Posterior cingulate gyrus (tissue), 11 donors: ENCODE measurements around the gene ARHGAP21.
A peak's percentile ranks its signal among the peaks of the same experiment; 100 is the strongest.
"Not testable (repeated sequence)": the region's sequence is repeated elsewhere in the genome, so short reads cannot be mapped to it uniquely, and the experiment has no call there.

Experiments used
- DNase-seq, 10 donors: peaks; one replicate each; pipeline versions ENCODE4 v3.0.0 to v3.0.0-alpha.2; 2020 to 2021; ENCODE audit warnings: mixed read lengths in 3 of 10
- intact Hi-C: fragments of 100-400 bp; cut with DNase I; formaldehyde crosslinking; loops from one replicate; pipeline ENCODE4 v1.15.1; 2023

ARHGAP21 gene

DNA sequence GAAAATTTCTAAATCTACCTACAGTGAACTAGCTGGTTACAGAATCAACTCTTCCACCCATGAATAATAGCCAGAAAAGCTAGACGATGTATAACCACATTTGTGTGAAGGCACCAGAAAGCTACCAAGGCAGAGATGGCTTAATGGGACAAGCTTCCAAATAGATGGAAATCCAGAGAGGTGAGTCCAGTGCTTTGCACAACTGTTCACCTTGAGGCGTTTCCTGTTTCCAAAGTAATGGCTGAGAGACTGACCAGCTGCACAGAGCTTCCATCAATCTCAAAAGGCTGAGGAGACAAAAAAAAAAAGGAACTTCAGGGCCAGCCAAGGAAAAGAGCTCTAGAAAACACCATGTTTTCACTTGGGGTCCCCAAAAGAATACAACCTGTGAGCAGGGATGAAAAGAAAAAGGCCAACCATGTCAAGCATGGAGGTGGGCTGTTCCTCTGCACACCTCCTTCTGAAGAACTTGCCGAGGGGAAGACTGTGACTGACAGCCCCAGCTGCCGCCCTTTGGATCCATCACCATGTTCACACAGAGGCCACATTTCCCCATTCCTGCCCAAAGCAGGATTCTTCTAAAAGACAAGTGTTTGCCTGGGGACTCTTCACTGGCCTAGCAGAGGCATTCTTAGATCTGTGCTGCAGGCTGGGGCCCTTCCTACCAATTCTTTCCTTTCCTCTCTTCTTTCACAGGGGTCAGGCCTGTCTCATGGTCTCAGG lies 72.9 kb downstream of the ARHGAP21 start:
- intact Hi-C loops, result no loop called here
- DNase-seq, result no peak

DNA sequence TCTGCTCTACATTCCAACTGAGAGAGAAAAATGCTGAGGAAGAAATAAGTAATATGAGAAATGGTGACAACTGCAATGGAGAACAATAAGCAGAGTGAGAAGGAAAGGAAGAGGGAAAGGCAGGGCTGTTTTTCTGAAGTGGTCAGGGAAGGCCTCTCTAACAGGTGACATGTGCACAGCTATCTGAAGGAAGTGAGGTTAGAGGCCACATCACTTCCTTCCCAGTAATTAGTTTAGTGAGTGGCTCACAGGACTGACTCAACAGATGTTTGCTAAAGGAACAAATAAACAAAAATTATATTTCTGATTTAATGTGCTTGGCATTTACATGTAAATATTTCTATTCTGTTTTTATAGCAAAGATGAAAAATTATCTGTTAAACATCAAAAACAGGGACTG lies 77.9 kb downstream of the ARHGAP21 start:
- intact Hi-C loops, result loop anchor here (10.0 kb wide), 1 partner anchor 439 kb away; no protein-coding TSS in a partner anchor
- DNase-seq, result no peak

DNA sequence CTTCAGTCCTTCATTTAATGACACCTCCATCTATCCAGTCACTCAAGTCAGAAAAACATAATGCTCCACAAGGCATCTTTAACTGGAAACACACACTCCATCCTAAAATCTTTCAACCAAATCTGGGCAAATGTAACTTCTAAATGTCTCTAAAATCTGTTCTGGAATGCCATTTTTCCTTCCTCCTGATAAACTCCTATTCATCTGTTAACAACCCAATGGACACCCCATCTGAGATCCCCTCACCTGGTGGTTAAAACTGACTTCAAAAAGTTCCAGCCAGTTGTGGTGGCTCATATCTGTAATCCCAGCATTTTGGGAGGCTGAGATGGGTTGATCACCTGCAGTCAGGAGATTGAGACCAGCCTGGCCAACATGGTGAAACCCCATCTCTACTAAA lies 78.7 kb downstream of the ARHGAP21 start:
- intact Hi-C loops, result loop anchor here (10.0 kb wide), 1 partner anchor 440 kb away; no protein-coding TSS in a partner anchor
- no peak for DNase-seq

DNA sequence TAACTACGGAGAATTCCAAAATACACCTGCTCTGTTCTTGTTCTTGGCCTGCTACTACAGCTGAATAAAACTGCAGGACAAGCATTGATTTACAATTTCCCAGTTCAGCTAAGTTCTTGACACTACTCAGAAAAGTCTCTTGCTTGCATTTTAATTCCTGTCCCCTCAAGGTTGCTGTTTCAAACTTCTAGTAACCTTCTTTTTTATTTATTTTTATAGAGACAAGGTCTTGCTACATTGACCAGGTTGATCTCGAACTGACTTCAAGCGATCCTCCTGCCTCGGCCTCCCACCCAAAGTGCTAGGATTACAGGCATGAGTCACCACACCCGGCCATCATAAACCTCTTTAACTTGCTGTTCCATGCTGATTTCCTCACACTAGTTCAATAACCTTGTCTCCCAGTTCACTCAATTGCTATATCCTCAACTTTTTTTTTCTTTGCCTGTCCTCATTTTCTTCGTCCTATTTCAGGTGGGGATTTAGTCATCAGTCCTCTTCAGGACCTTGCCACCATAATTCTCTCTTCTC lies 79.9 kb downstream of the ARHGAP21 start:
- no peak for DNase-seq
- intact Hi-C loops, result loop anchor here (2.0 to 10.0 kb wide), 4 partner anchors 75 to 441 kb away; partner anchors contain the start of gene PRTFDC1

DNA sequence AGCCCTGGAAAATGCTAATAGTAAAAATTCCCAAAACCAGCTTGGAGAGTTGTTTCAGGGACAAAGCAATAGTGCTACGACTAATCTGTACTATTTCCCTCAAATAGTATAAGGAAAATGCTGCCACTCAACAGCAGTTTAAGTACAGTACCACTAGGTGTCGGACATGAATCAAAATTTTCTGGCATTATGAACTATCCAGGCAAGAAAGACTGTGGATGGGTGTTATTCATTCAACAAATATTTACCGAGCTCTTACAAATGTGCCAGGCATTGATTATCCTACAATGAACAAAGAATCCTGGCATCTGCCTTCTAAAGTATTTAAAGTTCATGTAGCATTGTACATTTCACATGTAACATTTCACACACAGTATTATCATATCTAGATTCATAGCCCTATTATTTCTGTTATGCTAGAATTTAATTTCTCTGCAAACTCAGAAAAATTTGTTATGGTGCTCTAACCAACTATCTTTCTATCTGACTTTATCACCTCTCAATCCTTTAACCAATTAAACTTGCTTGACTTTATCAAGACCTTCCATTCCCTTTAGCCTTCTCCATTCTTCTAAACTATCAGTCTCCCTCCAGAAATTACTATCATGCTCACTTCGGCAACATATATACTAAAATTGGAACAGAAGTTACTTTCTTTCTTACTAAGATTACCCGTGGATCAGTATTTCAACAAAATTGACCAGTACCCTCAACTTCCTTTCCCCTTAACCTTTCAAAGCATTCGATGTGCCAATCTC lies 80.6 kb downstream of the ARHGAP21 start:
- intact Hi-C loops, result loop anchor here (2.0 to 10.0 kb wide), 4 partner anchors 76 to 442 kb away; partner anchors contain the start of gene PRTFDC1
- DNase-seq, result no peak

DNA sequence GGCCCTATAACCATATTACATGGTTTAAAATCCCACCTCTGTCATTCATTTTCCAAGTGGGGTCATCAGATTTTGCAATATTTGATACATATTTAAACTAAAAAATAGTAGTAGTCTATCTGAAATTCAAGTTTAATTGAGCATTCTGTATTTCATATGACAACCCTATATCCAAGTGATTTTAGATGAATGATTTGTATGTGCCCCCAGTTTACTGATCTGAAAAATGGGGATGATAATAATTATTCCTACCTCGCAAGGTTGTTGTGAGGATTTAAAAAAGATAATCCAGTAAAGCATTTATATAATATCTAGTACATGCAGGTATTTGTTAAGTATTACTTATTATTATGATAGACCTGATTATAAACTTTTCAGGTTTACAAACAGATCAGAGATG lies 84.6 kb downstream of the ARHGAP21 start:
- no peak for DNase-seq
- intact Hi-C loops, result no loop called here

DNA sequence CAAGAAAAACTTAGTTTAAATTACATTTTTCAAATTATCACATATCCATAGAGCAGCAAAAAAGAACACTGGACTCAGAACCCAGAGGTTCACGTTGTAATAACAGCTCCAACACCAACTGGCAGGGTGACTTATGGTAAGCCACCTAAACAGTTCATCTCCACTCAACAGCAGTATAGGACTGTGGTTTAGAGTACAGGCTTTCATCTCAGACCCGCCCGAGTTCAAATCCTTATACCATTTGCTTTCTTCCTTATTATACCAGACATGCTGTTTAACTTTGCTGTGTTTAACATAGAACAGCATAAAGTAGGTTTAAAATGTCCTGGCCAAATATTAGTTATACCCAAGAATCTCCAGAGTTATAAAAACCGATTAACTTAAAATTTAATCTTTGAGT lies 97.9 kb downstream of the ARHGAP21 start:
- DNase-seq, result no peak
- intact Hi-C loops, result no loop called here

DNA sequence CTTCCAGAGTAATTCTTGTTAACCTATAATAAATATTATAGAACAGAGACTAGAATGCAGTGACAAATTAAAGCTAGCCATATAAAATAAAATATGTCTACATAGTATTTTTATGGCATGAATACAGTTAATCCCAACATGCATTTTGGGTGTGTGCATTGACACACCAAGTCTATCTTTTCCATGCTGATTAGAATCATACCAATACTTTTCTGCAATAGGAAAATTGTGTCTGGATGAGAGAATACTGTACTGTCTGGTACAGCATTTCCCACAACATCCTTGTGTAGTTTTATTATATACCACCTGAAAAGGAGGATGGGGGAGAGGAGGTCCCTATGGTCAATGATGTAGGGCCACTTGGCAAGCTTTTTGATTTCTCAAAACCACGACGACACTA lies 100.3 kb downstream of the ARHGAP21 start:
- intact Hi-C loops, result no loop called here
- no peak for DNase-seq

DNA sequence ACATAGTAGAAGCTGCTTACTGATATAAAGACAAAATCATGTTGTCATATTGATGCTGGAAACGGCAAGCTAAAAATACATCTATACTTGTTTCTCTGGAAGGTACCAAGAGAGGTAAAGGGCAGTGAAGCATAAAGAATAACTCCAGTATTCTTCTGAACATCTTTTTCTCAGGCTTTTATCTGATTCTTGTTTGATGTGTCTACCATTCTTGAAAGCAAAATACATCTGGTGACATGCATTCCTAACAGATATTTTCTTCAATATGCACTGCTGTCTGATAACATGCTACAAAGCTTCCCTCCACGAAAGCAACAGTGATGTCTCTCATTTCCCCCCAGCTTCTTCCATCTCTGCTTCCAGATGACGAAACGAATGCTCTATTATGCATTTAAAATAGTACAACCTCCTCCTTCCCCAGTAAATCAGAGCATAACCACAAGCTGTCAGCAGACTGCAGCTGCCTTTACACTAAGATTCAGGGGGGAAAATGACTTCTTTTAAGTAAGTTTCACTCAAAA lies 100.8 kb downstream of the ARHGAP21 start:
- DNase-seq, result no peak

DNA sequence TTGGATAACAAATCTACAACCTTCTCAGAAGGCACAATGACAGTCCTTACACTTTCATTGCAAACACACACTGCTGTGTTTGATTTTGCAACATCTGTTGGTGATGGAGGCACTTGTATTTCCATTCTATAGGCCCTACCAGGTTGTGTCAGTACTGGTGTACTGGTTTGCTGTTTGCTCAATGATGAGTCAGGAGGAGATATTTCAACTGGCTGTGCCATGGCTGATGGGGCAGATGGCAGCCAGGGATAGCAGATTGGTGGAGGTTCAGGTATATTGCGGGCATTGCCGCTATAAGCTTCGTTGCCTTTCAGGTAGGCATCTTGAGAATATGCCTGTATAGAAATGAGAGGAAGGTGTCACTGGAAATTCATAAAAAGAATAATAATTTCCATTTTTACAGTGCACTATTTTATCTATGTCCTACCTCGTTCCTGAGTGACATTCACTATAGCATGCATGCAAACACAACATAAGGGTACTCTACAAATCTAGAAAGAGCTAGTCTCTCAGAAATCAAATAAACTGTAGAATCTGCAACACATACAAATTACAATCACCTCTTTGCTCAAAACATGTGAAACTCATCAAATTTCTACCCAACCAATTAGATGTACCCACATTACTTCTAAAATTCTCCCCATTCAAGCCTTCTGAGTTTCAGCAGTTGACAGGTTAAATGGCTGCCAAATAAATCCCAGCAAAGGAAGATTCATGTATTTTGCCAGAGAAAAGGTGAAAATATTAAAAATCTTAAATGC lies 102.5 kb downstream of the ARHGAP21 start:
- intact Hi-C loops, result not testable (repeated sequence)

More for the DNA sequence above, 100.8 kb downstream of the ARHGAP21 start:
- intact Hi-C loops, result no loop called here

DNA sequence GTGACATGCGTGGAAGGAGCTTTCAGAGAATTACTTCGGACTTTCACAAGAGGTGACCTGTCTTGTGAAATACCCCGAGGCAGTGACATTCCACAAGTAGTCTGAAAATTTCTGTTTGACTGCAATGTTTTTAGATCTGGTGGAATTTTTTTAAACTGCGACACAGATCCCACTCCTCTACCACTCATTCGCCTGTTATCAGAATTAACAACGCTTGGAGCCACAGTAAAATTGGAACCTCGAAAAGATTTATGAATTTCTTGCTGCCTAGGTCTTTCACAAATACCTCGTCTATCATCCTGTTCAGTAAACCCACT lies 103.7 kb downstream of the ARHGAP21 start:
- intact Hi-C loops, result loop anchor here (10.0 kb wide), 1 partner anchor 465 kb away; no protein-coding TSS in a partner anchor
- not testable (repeated sequence) for DNase-seq

More for the DNA sequence above, 102.5 kb downstream of the ARHGAP21 start:
- DNase-seq, result not testable (repeated sequence)

DNA sequence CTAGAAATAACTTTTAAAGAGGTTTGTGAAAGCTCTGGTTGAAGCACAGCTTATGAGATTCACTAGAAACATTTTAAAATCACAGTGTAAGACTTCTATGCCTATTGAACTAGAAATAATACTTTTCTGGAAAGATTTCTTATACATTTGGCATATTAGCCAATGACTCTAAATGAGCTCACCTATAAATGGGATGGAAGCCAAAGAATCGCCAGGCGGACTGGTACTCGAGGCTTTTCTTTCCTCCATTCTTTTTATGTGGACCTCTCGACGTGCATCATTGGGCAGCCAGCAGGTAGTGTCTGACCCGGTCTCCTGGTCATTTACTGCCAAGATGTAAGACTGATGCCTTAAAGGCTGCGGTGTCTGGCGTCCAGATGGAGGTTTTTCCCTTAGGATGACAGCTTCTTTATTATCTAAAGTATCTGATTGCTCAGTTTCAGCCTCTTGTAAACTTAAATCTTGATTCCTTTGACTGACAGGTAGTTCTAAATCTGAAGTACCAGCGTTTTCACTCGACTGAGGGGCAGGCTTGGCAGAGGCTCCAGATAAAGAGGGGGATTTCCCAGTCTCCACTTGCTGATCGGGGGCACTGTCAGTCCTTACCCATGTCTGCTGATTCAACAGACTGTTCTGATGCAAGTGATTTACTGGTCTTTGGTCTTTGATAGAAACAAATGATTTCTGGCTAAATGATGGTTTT lies 104.2 kb downstream of the ARHGAP21 start:
- not testable (repeated sequence) for DNase-seq
- intact Hi-C loops, result loop anchor here (10.0 kb wide), 1 partner anchor 465 kb away; no protein-coding TSS in a partner anchor

DNA sequence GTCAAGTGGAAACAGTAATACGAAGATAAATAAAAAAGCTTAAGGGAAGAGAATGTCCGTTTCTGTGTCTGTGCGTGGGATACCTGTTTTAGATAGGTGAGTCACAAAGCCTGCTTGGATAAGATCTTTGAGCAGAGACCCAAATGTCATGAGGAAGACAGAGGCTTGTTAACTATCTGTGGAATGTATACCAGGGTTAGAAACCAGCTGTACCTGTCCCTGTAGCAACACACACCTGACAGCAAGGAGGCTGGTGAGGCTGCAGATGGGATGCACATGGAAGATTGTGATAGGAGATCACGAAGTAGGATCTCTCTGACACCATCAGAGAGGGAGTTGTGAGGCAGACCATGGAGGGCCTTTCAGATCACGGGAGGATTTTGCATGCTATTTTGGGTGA lies 105.3 kb downstream of the ARHGAP21 start:
- intact Hi-C loops, result loop anchor here (10.0 kb wide), 1 partner anchor 466 kb away; no protein-coding TSS in a partner anchor
- DNase-seq, result peak in 1 of 10 donors; percentile 24

DNA sequence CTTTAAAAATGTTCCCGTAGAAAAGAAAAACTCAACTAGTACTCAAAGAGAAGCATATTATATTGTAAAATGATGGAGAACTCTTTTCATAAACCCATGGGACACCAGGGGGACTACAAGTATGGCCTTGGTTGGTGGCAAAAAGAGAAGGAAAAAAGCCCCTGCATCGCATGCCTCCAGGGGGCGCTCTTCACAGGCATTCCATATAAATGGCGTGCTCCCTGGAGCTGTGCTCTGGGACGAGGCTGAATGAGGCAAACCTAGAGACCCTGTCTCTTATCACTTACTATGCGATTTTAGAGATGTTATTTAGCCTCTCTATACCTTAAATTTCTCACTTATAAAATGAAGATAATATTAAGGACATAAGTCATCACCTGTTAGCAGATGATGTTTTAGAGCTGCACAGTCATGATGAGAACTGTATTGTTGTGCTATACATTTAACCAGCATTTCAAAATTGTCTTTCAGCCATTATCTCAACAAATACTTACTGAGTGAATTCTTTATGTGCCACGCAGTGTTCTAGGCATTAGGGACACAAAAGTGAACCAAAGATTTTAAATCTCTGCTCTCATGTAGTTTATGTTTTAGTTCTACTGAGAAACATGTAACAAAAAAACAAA lies 105.8 kb downstream of the ARHGAP21 start:
- DNase-seq, result peak in 7 of 10 donors; percentile 29 to 90 (median 56)
- intact Hi-C loops, result loop anchor here (10.0 kb wide), 1 partner anchor 467 kb away; no protein-coding TSS in a partner anchor

DNA sequence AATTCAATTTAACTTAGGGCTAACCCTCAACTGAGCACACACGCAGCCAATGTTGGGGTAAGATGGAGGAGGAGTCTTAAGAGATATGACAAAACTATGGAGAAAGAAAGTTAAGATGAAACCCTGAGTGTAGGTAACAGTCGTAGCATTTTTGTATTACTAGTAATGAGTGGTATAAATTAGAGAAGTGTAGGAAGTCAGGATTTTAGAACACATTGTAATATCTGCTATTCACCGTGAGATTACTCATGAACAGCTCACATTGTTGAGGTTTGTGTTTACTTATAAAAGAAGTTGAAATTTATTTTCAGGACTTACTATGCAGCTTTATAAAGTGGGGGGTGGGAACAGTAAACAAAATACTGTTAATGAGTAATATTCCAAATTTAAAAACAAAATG lies 107.2 kb downstream of the ARHGAP21 start:
- no peak for DNase-seq
- intact Hi-C loops, result loop anchor here (10.0 kb wide), 1 partner anchor 468 kb away; no protein-coding TSS in a partner anchor

DNA sequence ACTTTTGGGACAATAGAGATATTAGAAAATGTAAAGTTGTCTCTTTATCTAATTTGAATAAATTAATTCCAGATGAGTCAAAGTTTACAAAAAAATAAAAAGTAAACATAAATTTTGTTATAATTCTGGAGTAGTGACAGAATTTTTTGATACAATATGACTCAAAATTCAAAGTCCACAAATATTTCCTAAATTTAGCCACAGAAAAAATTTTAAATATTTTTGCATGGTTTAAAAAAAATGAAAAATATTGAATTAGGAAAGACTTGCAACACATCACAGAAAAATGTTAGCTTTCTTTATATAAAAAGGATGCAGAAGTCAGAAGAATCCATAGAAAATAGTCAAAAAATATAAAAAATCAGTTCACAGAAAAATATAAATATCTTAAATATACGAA lies 117.7 kb downstream of the ARHGAP21 start:
- intact Hi-C loops, result no loop called here
- no peak for DNase-seq

DNA sequence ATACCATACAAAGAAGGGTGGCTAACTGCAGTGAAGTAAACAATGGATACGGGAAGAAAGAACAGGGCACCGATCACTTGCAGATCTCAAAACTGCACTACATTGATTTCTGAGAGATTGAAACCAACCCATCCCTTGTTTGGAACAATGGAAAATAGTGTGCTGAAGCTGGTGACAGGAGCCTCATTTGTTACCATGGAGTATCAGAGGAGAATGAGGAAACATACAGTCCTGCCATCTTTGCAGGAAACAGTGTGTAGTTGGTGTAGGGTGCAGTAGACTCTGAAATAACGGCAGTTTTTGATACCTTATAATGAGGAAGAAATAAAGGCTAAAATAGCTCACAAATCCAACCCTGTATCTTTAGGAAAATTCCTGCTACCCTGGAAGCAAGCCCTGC lies 118.5 kb downstream of the ARHGAP21 start:
- intact Hi-C loops, result no loop called here
- no peak for DNase-seq

DNA sequence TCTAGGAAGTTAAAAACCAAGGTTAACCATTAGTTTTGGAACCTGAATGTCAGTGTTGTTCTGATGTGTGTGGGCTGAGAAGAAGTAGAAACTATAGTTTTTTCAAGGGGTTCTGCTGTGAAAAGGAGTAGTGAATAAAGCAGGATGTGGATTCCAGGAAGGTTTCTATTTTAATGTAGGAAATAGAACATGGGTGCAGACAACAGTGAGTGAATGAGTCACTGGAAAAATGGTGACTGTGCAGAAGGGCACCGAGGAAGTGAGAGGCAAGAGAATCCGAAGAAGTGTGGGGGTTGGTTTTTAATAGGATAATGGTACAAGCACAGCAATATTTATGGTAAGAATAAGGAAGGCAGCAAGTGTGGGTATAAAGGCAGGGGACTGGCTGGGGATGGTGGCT lies 120.4 kb downstream of the ARHGAP21 start:
- DNase-seq, result no peak
- intact Hi-C loops, result no loop called here

DNA sequence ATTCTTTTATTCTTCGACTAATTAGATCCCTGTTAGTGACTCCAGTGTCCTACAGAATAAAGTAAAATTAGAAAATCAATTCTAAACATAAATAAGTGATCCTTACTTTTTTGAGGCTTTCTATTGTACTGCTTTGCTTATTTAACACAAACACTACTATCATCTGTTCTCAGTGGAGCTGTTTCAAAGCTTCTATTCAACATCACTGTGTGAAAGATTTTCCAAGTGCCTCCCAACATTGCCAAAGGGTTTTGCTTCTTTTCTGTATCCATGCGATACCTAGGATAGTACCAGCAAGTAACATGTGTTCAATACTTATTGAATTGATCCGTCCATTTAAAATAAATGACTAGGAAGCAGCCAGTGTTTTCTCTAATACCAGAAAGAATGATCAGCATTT lies 125.7 kb downstream of the ARHGAP21 start:
- intact Hi-C loops, result no loop called here
- no peak for DNase-seq
